ENCODE data around the gene KISS1R. TPM values are rescaled to one million over a fixed set of nuclear protein-coding genes. Genes with fewer than 3 reads are reported as not detected.

The KISS1R gene
- total and polyA plus RNA-seq, 2 experiments from 2014 or later, result 1.3 to 2.1 TPM

DNA sequence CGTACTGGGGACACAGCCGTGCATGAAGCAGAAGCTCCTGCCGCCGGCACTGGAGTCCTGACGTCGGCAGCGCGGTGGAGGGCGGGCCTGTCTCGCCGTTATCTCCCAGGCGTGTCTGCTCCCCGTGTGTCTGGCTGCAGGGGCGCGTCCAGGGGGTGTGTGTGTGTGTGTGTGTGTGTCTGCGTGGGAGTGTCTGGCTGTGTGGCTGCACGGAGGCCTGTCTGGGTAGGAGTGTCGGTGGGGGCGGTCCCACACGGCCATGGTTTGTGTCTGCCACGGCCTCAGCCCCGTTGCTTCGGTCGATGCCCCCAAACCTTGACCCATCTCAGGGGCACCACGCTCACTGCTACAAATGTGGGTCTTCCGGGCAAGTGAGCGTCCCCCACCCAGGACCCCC, 27.0 kb downstream of the KISS1R start:
- Histone ChIP-seq H3K4me2 (peak overlapping the region; percentile 57), H3K4me1 (ENCODE audit: insufficient read depth) (peaks cover 37% of the 10 kb centered on the region), H3K9me2 (replicated peaks; ENCODE audit: insufficient read depth) (no peaks in the 10 kb centered on the region), H3K4me3 (no peak overlapping the region), H3K27me3 (no peaks in the 10 kb centered on the region), H3K36me3 (replicated peaks; ENCODE audit: insufficient read depth, low read depth) (no peaks in the 10 kb centered on the region), H4K20me1 (ENCODE audit: insufficient read depth, poor library complexity, severe bottlenecking) (peaks cover 73% of the 10 kb centered on the region), H3K79me2 (peaks cover 100% of the 10 kb centered on the region), H3K27ac (peak overlapping the region; percentile 86), H2AFZ (no peak overlapping the region), H3K9me3 (ENCODE audit: low read depth) (no peaks in the 10 kb centered on the region)
- TF ChIP-seq, protein P1, sequence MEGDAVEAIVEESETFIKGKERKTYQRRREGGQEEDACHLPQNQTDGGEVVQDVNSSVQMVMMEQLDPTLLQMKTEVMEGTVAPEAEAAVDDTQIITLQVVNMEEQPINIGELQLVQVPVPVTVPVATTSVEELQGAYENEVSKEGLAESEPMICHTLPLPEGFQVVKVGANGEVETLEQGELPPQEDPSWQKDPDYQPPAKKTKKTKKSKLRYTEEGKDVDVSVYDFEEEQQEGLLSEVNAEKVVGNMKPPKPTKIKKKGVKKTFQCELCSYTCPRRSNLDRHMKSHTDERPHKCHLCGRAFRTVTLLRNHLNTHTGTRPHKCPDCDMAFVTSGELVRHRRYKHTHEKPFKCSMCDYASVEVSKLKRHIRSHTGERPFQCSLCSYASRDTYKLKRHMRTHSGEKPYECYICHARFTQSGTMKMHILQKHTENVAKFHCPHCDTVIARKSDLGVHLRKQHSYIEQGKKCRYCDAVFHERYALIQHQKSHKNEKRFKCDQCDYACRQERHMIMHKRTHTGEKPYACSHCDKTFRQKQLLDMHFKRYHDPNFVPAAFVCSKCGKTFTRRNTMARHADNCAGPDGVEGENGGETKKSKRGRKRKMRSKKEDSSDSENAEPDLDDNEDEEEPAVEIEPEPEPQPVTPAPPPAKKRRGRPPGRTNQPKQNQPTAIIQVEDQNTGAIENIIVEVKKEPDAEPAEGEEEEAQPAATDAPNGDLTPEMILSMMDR (IDR thresholded peaks at IDR 0.05; ENCODE audit: poor library complexity), result no peak
- TF ChIP-seq EZH2phosphoT487 (IDR thresholded peaks at IDR 0.05; ENCODE audit: low read depth, severe bottlenecking, unreplicated experiment) (no peak), EZH2 (IDR thresholded peaks at IDR 0.05; ENCODE audit: borderline replicate concordance) (no peak)
- 59% methylated on average over 26 of the region's 27 CpGs for WGBS (ENCODE audit: low lambda C conversion rate, missing lambda C conversion rate)
- peak; percentile 85 for DNase-seq (ENCODE audit: low spot score)

DNA sequence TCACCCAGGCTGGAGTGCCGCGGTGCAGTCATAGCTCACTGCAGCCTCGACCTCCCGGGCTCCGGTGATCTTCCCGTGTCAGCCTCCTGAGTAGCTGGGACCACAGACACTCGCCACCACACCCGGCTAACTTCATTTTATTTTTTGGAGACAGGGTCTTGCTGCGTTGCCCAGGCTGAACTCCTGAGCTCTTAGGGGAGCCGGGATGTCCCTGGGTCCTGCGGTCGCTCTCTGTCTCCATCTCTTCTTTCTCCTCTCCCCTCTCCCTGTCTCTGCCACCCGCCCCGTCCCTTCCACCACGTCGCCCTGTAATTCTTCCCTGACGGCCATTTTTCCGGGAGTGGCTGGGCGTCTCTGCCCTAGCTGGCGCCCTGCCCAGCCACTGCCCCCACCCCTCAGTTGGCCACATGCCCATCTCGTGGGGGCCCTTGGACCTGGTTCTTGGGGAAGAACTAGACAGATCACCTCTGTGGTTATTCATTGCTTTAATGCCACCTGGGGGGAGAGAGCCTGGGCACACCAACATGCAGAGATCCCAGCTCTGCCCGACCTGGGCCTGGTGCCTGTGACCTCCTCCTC, 27.6 kb downstream of the KISS1R start:
- H3K79me2 ChIP-seq, result peaks cover 100% of the 10 kb centered on the region
- peak overlapping the region; percentile 57 for H3K4me2 ChIP-seq
- no peaks in the 10 kb centered on the region for H3K9me2 ChIP-seq (replicated peaks; ENCODE audit: insufficient read depth)
- no peak overlapping the region for H3K4me3 ChIP-seq
- peaks cover 67% of the 10 kb centered on the region for H4K20me1 ChIP-seq (ENCODE audit: insufficient read depth, poor library complexity, severe bottlenecking)
- no peak for DNase-seq (ENCODE audit: low spot score)
- H3K9me3 ChIP-seq (ENCODE audit: low read depth), result no peaks in the 10 kb centered on the region
- TF ChIP-seq EZH2phosphoT487 (IDR thresholded peaks at IDR 0.05; ENCODE audit: low read depth, severe bottlenecking, unreplicated experiment) (no peak), EZH2 (IDR thresholded peaks at IDR 0.05; ENCODE audit: borderline replicate concordance) (no peak)
- TF ChIP-seq, protein P1 (IDR thresholded peaks at IDR 0.05; ENCODE audit: poor library complexity), result no peak
- H3K27ac ChIP-seq, result peak overlapping the region; percentile 86
- no peaks in the 10 kb centered on the region for H3K36me3 ChIP-seq (replicated peaks; ENCODE audit: insufficient read depth, low read depth)
- no peaks in the 10 kb centered on the region for H3K27me3 ChIP-seq
- H3K4me1 ChIP-seq (ENCODE audit: insufficient read depth), result peaks cover 37% of the 10 kb centered on the region
- WGBS (ENCODE audit: low lambda C conversion rate, missing lambda C conversion rate), result 68% methylated on average over 15 of the region's 22 CpGs
- no peak overlapping the region for H2AFZ ChIP-seq

DNA sequence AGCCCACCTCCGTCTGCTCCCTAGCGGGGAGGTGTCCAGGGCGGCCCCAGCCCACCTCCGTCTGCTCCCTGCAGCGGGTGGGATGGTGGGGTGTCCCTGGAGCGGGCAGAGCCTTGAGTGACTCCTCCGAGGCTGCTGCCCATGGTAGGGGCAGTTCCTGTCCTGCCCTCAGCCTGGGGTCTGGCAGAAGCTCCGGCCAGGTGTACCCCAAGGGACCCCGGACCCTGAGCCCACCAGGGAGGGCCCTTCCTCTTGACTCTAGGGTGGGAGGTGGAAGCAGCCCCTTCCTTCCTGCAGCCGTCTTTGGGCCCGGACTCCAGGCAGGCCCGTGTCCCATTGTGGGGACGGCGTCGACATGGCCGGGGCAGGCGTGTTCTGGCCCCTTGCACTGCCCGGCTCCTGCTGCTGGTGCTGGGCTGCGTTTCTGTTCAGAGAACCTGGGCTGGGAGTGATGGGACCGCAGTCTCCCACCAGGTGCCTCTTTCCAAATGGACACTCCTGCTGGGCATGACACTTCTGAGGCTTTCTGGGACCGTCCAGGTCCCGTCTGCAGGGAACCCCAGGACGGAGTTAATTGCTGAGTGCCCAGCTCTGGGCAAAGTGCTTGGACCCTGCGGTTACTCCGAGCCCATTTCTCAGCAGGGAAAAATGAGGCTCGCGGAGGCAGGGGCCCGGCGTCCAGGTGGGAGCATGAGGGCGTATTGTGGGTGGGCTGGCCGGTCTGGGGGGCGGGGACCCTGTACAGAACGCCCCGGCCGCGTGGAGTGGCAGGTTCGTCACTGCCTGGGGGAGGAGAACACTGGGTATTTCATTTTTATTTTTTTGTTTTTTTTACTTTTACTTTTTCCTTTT, 28.5 kb downstream of the KISS1R start:
- Histone ChIP-seq H3K9me3 (ENCODE audit: low read depth) (no peaks in the 10 kb centered on the region), H3K79me2 (peaks cover 97% of the 10 kb centered on the region), H4K20me1 (ENCODE audit: insufficient read depth, poor library complexity, severe bottlenecking) (peaks cover 59% of the 10 kb centered on the region), H3K27ac (peak overlapping the region; percentile 86), H3K4me2 (no peak overlapping the region), H3K9me2 (replicated peaks; ENCODE audit: insufficient read depth) (no peaks in the 10 kb centered on the region), H3K36me3 (replicated peaks; ENCODE audit: insufficient read depth, low read depth) (no peaks in the 10 kb centered on the region), H3K4me3 (no peak overlapping the region), H3K4me1 (ENCODE audit: insufficient read depth) (peaks cover 36% of the 10 kb centered on the region), H2AFZ (no peak overlapping the region), H3K27me3 (no peaks in the 10 kb centered on the region)
- no peak for DNase-seq (ENCODE audit: low spot score)
- WGBS (ENCODE audit: low lambda C conversion rate, missing lambda C conversion rate), result 93% methylated on average over 37 of the region's 37 CpGs
- no peak for TF ChIP-seq EZH2phosphoT487 (IDR thresholded peaks at IDR 0.05; ENCODE audit: low read depth, severe bottlenecking, unreplicated experiment)
- TF ChIP-seq, protein P1 (IDR thresholded peaks at IDR 0.05; ENCODE audit: poor library complexity), result no peak
- no peak for TF ChIP-seq EZH2 (IDR thresholded peaks at IDR 0.05; ENCODE audit: borderline replicate concordance)

All from hepatocyte (in vitro differentiated cells).